GM21529 (cell line): ENCODE results near the gene CTTNBP2NL.
"Not testable (repeated sequence)": the region's sequence is repeated elsewhere in the genome, so short reads cannot be mapped to it uniquely, and the experiment has no call there.

Experiments used
- ATAC-seq: cut with Tn5 transposase; IDR thresholded peaks from one replicate; pipeline ENCODE4 v1.9.1; 2021; ENCODE audit not compliant: unreplicated experiment

The CTTNBP2NL gene

GRCh38 chr1:112460615-112461014, 64.6 kb downstream of the CTTNBP2NL start:
- no peak for ATAC-seq

DNA sequence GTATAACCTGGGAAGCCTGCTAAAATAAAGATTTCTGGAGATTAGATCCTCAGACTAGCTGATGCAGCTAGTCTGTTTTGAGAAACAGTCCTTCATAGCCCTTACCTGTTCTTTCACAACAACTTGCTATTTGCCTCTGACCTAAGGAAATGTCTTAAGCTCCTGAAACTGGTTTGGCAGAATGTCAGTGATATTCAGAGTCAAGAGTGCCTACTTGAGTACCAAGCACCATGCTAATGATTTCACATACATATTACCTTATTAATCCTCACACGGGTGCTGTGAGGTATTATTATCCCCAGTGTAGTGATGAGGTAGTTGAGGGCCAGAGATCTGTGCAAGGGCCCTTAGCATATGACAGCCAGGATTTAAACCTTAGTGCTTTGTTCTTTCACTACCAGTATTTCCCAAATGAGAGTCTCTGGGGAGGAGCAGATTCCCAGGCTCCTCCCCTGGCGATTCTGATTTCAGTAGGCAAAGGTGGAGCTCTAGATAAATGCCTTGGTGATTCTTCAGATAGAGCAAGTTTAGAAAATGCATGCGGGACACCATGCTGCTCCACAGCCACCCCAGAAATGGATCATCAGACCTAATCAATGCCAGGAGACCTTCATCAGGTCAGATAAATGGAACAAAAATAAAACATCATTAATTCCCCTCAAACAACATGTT, 65.3 kb downstream of the CTTNBP2NL start:
- no peak for ATAC-seq

DNA sequence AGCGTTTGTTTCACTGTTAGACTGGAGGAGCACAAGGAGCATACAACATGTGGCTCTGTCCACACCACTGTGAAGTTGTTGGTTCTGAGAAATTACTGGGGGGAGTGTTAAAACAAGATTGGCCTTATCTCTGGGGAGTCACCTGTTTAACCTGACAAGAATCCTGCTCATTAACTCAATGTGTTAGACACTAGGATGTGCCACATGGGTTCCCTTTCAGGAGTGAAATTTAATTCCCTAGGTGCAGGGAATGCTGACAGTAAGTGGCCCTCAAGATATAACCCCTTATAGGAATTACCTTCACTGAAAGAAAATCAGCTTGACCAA, 66.9 kb downstream of the CTTNBP2NL start:
- ATAC-seq = no peak

- no peak for ATAC-seq
Observed at GRCh38 chr1:112464501-112464900, 68.5 kb downstream of the CTTNBP2NL start.

GRCh38 chr1:112465122-112465521, 69.1 kb downstream of the CTTNBP2NL start:
- ATAC-seq = no peak

DNA sequence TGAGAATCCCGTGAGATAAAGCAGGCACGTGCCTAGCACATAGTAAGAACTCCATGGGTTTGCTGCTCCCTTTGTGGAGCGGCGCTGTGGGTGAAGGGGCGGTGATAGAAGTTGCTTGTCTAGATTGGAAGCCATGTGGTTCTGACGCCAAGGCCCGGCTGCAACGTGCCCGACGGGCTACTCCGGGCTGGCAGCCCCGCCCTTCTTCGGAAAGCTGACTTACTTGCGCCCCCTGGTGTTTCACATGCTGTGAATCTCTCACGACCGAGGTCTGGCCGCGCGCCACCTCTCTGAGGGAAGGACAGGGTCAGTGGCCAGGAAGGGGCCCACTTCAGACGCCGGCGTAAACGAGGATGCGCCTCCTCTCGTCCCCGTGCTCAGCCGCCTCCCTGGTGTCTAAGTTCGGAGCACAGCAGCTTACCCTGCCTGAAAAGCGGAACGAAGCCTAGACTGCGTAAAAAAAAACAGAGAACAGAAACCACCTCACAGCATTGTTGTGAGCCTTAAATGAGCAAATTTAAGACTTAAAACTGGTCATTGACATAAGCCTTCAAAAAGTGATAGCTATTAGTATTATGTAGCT, 70.2 kb downstream of the CTTNBP2NL start:
- peak; percentile 92 for ATAC-seq

DNA sequence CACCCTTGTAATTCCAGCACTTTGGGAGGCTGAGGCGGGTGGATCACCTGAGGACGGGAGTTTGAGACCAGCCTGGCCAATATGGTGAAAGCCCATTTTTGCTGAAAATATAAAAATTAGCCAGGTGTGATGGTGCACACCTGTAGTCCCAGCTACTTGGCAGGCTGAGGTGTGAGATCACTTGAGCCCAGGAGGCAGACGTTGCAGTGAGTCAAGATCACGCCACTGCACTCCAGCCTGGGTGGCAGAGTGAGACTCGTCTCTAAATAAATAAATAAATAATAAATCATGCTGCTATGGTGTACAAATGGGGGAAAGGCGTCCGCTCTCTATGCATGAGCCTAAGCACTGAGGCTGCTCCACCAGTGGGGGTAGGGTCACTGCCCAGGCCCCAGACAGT, 74.3 kb downstream of the CTTNBP2NL start:
- ATAC-seq = not testable (repeated sequence)

GRCh38 chr1:112470966-112471365, 75.0 kb downstream of the CTTNBP2NL start:
- no peak for ATAC-seq

DNA sequence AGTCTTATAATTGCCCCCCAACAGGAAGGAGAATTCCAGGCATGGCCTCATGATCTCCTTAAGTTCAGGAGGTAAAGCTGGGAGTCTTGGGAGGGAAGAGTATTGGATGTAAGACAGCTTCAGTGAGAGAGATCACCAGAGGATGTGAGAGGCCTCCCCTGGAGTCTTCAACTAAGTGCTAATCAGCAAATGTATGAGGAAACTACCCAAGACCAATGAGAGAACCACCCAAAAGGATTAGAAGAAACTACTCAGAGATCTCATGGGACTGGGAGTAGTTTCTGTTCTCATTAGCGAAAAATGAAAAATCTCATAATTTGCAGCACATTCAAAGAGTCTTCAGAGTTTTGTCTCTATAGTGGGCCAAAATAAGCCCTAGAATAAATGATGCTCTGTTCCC, 76.1 kb downstream of the CTTNBP2NL start:
- no peak for ATAC-seq

GRCh38 chr1:112477550-112477949, 81.5 kb downstream of the CTTNBP2NL start:
- no peak for ATAC-seq

- ATAC-seq = no peak
Observed at GRCh38 chr1:112478314-112478713, 82.3 kb downstream of the CTTNBP2NL start.

DNA sequence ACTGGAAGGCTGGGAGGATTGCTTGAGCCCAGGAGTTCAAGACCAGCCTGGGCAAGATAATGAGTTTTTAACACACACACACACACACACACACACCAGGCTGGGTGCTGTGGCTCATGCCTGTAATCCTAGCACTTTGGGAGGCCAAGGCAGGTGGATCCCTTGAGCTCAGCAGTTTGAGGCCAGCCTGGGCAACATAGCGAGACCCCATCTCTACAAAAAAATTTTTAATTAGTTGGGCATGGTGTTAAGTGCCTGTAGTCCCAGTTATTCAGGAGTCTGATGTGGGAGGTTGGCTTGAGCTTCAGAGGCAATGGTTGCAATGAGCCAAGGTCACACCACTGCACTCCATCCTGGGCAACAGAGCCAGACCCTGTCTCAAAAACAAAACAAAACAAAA, 90.0 kb downstream of the CTTNBP2NL start:
- not testable (repeated sequence) for ATAC-seq

DNA sequence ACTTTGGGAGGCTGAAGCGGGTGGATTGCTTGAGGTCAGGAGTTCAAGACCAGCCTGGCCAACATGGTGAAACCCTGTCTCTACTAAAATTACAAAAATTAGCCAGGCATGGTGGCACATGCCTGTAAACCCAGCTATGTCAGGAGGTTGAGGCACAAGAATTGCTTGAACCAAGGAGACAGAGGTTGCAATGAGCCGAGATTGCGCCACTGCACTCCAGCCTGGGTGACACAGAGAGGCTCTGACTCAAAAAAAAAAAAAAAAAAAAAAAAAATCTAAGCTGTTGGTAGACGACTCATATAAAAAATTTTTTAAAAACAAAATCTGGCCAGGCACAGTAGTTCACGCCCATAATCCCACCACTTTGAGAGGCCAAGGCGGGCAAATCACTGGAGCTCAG, 91.7 kb downstream of the CTTNBP2NL start:
- ATAC-seq = not testable (repeated sequence)

DNA sequence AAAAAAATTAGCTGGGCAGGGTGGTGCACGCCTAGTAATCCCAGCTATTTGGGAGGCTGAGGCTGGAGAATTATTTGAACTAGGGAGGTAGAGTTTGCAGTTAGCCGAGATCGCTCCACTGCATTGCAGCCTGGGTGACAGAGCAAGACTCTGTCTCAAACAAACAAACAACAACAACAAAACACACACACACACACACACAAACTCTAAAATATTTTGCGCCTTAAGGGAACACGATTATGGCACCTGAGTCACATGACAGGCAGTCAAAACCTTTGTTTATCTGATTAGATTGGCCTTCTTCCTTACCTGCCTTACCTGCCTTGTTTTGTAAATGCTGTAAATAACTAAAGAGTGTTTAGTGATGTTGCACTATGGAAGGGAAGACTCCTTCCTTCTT, 92.1 kb downstream of the CTTNBP2NL start:
- no peak for ATAC-seq

- no peak for ATAC-seq
Observed at GRCh38 chr1:112492076-112492475, 96.1 kb downstream of the CTTNBP2NL start.

DNA sequence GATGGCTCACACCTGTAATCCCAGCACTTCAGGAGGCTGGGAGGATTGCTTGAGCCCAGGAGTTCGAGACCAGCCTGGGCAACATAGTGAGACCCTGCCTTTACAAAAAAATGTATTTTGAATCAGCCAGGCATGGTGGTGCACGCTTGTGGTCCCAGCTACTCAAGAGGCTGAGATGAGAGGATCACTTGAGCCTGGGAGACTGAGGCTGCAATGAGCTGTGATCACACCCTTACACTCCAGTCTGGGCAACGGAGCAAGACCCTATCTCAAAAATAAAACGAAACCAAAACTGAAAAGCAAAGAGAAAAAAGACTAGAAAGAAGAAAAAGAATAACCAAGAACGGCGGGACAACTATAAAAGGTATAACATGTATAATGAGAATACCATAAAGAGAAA, 97.3 kb downstream of the CTTNBP2NL start:
- no peak for ATAC-seq

DNA sequence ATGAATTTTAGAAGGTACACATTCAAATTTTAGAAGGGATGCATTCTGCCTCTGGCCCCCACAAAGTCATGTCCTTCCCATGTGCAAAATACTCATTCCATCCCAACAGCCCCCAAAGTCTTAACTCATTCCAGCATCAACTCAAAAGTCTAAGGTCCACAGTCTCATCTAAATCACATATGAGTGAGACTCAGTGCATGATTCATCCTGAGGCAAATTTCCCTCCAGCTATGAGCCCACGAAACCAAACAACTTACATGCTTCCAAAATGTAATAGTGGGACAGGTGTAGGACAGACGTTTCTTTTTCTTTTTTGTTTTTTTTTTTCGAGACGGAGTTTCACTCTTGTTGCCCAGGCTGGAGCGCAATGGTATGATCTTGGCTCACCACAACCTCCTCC, 100.3 kb downstream of the CTTNBP2NL start:
- no peak for ATAC-seq

- peak; percentile 53 for ATAC-seq
Observed at GRCh38 chr1:112501810-112502641, 106.0 kb downstream of the CTTNBP2NL start.

DNA sequence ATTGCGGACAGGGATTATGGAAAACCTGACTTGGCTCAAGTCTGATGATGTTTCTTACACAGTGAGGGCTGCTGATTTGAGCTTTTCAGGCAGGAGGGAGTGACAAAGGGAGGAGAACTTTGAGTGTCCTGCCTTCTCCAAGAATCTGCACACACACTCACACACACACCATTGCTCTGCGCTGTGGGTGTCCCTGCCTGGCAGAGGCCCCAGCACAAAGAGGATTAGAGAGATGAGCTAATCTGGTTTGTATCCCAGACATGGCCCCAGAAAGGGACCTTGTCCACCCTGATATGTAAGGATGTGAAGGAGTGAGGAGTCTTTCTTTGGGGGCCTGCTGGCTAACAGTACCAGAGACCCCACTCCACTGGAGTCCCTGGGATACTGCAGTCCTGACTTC, 106.8 kb downstream of the CTTNBP2NL start:
- ATAC-seq = no peak

- ATAC-seq = no peak
Observed at GRCh38 chr1:112504001-112504660, 108.1 kb downstream of the CTTNBP2NL start.

DNA sequence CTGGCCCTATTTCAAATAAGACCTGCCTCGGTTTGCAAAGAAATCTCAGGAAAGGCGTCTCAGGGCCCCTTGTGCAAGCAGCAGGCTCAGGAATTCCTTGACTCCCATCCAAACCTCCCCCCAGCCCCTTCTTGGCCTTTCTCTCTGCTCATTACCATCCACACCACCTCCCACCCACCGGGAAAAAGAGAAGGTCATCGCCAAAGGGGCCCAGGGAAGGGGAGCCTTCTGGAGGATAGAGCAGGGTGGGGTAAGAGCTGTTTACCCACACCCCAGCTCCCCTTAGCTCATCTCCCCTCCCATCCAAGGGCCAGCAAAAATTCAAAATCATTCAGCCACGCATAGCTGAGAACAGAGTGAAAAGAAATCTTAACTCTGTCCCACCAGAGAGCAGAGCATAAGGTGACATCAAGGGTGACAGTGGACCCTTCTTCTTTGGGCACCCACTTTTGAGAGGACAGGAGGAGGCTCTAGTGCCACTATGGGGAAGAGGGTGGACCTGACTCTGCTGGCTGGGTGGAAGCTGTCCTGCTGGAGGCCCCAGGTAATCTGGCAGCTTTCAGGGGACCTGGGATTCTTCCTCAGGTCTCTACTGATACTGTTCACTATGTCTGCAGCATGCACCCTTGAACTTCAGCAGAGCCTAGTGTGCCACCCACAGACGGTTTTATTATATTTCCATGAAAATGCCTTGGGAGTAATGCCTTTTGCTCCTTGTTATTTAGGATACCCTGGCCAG, 108.8 kb downstream of the CTTNBP2NL start:
- ATAC-seq = no peak
